MM.1S (cell line): Measurements from ENCODE around the gene PLEKHM3.

ENCODE experiments used
- DNase-seq: peaks from one replicate; pipeline ENCODE4 v3.0.0-alpha.2; 2015
- H2AFZ ChIP-seq: fragments of 300-600 bp; sonication (generic); 2 replicates; pipeline ENCODE4 v1.6.0; 2016; ENCODE audit warnings: antibody characterized with exemption, low read length
- H3F3A ChIP-seq: fragments of 300-600 bp; sonication (generic); 2 replicates; pipeline ENCODE4 v1.6.1; 2016; ENCODE audit warnings: mild to moderate bottlenecking, antibody characterized with exemption, low read length, moderate library complexity, mixed read lengths; ENCODE audit not compliant: insufficient read depth
- H3K27ac ChIP-seq: fragments of 300-600 bp; sonication (generic); 2 replicates; pipeline ENCODE4 v1.5.1; 2016; ENCODE audit warnings: mild to moderate bottlenecking, low read length
- H3K27me3 ChIP-seq: fragments of 300-600 bp; sonication (generic); replicated peaks from 2 replicates; pipeline ENCODE4 v1.6.0; 2016; ENCODE audit warnings: low read length; ENCODE audit not compliant: insufficient read depth
- H3K36me3 ChIP-seq: fragments of 300-600 bp; sonication (generic); replicated peaks from 2 replicates; pipeline ENCODE4 v1.6.1; 2016; ENCODE audit warnings: mild to moderate bottlenecking, low read length, mixed read lengths; ENCODE audit not compliant: insufficient read depth
- H3K4me1 ChIP-seq: fragments of 300-600 bp; sonication (generic); 2 replicates; pipeline ENCODE4 v1.6.1; 2016; ENCODE audit warnings: low read length, mixed read lengths
- H3K4me2 ChIP-seq: fragments of 300-600 bp; sonication (generic); 2 replicates; pipeline ENCODE4 v1.6.0; 2016; ENCODE audit warnings: low read depth, low read length
- H3K4me3 ChIP-seq: fragments of 300-600 bp; sonication (generic); 2 replicates; pipeline ENCODE4 v1.5.1; 2016; ENCODE audit warnings: low read length, mixed read lengths
- H3K79me2 ChIP-seq: fragments of 300-600 bp; sonication (generic); 2 replicates; pipeline ENCODE4 v1.6.1; 2016; ENCODE audit warnings: mixed run types, low read length, mixed read lengths
- H3K9ac ChIP-seq: fragments of 300-600 bp; sonication (generic); 2 replicates; pipeline ENCODE4 v1.6.1; 2016; ENCODE audit warnings: low read length, mixed read lengths
- H3K9me2 ChIP-seq: fragments of 300-600 bp; sonication (generic); replicated peaks from 2 replicates; pipeline ENCODE4 v1.6.1; 2016; ENCODE audit warnings: mild to moderate bottlenecking, low read length, mixed read lengths; ENCODE audit not compliant: insufficient read depth
- H3K9me3 ChIP-seq: fragments of 300-600 bp; sonication (generic); replicated peaks from 2 replicates; pipeline ENCODE4 v1.6.1; 2016; ENCODE audit warnings: mild to moderate bottlenecking, low read length, mixed read lengths; ENCODE audit not compliant: insufficient read depth
- H4K20me1 ChIP-seq: fragments of 300-600 bp; sonication (generic); 2 replicates; pipeline ENCODE4 v1.6.1; 2016; ENCODE audit warnings: mild to moderate bottlenecking, low read length, moderate library complexity, mixed read lengths; ENCODE audit not compliant: insufficient read depth
- CTCF ChIP-seq: fragments of 300-600 bp; sonication (generic); IDR thresholded peaks from 2 replicates; pipeline ENCODE4 v1.5.1; 2016; ENCODE audit warnings: antibody characterized with exemption, low read length, mixed read lengths
- EZH2 ChIP-seq: fragments of 300-600 bp; sonication (generic); optimal IDR thresholded peaks from 2 replicates; pipeline ENCODE3; 2017; ENCODE audit warnings: low read depth, mild to moderate bottlenecking, antibody characterized with exemption, low read length, mixed read lengths
- EZH2phosphoT487 ChIP-seq: fragments of 300-600 bp; sonication (generic); IDR thresholded peaks from 2 replicates; pipeline ENCODE4 v1.6.1; 2018; ENCODE audit warnings: antibody characterized with exemption, low read length

The PLEKHM3 gene

DNA sequence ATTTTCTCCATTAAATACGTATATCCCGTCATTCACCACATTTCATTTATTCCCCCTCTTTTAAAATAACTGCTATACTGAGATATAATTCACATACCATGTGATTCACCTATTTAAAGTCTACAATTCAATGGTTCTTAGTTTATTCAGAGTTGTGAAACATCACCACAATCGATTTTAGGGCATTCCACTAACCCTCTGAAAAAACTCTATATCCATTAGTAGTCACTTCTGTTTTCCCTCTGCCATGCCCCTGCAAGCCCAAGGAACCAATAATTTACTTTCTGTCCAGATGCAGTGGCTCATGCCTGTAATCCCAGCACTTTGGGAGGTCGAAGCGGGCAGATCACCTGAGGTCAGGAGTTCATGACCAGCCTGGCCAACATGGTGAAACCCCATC lies 160.1 kb downstream of the PLEKHM3 start:
- Histone ChIP-seq H3K4me3 (no peak overlapping the region), H3K4me2 (no peak overlapping the region), H3K27ac (no peak overlapping the region), H3K9me3 (no peaks in the 10 kb centered on the region), H3K9me2 (no peaks in the 10 kb centered on the region), H2AFZ (no peak overlapping the region), H3K79me2 (no peaks in the 10 kb centered on the region), H4K20me1 (no peaks in the 10 kb centered on the region), H3F3A (no peaks in the 10 kb centered on the region), H3K4me1 (peaks cover 11% of the 10 kb centered on the region), H3K9ac (no peak overlapping the region), H3K36me3 (no peaks in the 10 kb centered on the region), H3K27me3 (no peaks in the 10 kb centered on the region)
- DNase-seq = no peak
- TF ChIP-seq EZH2 (no peak), EZH2phosphoT487 (no peak), CTCF (no peak)

DNA sequence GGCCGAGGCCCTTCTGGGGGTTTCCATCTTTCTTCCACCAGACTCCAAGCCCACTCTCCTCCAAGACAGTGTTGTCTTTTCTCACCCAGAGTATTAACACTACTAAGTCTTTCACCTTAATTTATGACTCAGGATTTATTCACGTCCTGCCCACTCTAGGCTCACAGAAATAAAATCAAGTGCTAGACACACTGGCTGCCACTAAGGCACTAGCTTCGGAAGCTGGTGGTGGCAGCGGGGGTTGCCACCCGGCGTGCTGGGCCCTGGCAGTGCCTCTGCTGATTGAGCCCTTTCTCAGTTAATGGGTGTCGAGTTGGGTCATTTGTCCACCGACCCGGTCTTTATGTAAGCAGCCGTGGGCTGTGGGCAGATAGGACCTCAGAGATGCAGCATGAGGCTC lies 162.0 kb downstream of the PLEKHM3 start:
- H3K4me2 ChIP-seq = no peak overlapping the region
- H3K9me2 ChIP-seq = no peaks in the 10 kb centered on the region
- no peak for DNase-seq
- H3K9me3 ChIP-seq = no peaks in the 10 kb centered on the region
- H4K20me1 ChIP-seq = no peaks in the 10 kb centered on the region
- TF ChIP-seq CTCF = no peak
- TF ChIP-seq EZH2phosphoT487 = no peak
- no peak for TF ChIP-seq EZH2
- H3K9ac ChIP-seq = no peak overlapping the region
- no peaks in the 10 kb centered on the region for H3K36me3 ChIP-seq
- no peaks in the 10 kb centered on the region for H3K4me1 ChIP-seq
- H3K27ac ChIP-seq = no peak overlapping the region
- no peaks in the 10 kb centered on the region for H3F3A ChIP-seq
- no peak overlapping the region for H3K4me3 ChIP-seq
- H2AFZ ChIP-seq = no peak overlapping the region
- H3K27me3 ChIP-seq = no peaks in the 10 kb centered on the region
- H3K79me2 ChIP-seq = no peaks in the 10 kb centered on the region

- Histone ChIP-seq H3K4me1 (no peaks in the 10 kb centered on the region), H3K9ac (no peak overlapping the region)
- DNase-seq = no peak
These were observed 163.5 kb downstream of the PLEKHM3 start for GRCh38 chr2:207861789-207862188.

More at GRCh38 chr2:207861789-207862188, 163.5 kb downstream of the PLEKHM3 start:
- no peaks in the 10 kb centered on the region for H3K79me2 ChIP-seq
- no peaks in the 10 kb centered on the region for H4K20me1 ChIP-seq
- TF ChIP-seq EZH2 (no peak), EZH2phosphoT487 (no peak), CTCF (no peak)
- H3K9me3 ChIP-seq = no peaks in the 10 kb centered on the region
- H3F3A ChIP-seq = no peaks in the 10 kb centered on the region
- H3K4me2 ChIP-seq = no peak overlapping the region
- H3K4me3 ChIP-seq = no peak overlapping the region
- no peaks in the 10 kb centered on the region for H3K9me2 ChIP-seq
- H3K36me3 ChIP-seq = no peaks in the 10 kb centered on the region
- no peak overlapping the region for H2AFZ ChIP-seq
- H3K27me3 ChIP-seq = no peaks in the 10 kb centered on the region
- no peak overlapping the region for H3K27ac ChIP-seq
